Activated effector memory CD4-positive, alpha-beta T cell treated with anti-CD3 and anti-CD28 coated beads, Interleukin-2, amount 50 U/mL, for 16 hours (primary cell): ENCODE measurements around the gene PABPC1L.

Source experiments
- DNase-seq: peaks from one replicate; pipeline ENCODE4 v3.0.0-alpha.2; 2020

The PABPC1L gene

GRCh38 chr20:44901974-44902373 lies 7.9 kb upstream of the PABPC1L start:
- no peak for DNase-seq

- DNase-seq = no peak
These were observed 5.5 kb upstream of the PABPC1L start for GRCh38 chr20:44904377-44904776.

- DNase-seq = no peak
These were observed 631 bp upstream of the PABPC1L start for GRCh38 chr20:44908987-44909871.

GRCh38 chr20:44910690-44911262 lies 916 bp downstream of the PABPC1L start:
- DNase-seq = no peak

GRCh38 chr20:44911264-44911921 lies 1.5 kb downstream of the PABPC1L start:
- peak; percentile 81 for DNase-seq

GRCh38 chr20:44912189-44912588 lies 2.3 kb downstream of the PABPC1L start:
- DNase-seq = no peak

- DNase-seq = no peak
These were observed 5.1 kb downstream of the PABPC1L start for GRCh38 chr20:44914924-44915323.

- DNase-seq = no peak
These were observed 6.7 kb downstream of the PABPC1L start for GRCh38 chr20:44916586-44916985.

- DNase-seq = no peak
These were observed 7.5 kb downstream of the PABPC1L start for GRCh38 chr20:44917399-44917798.

GRCh38 chr20:44918342-44918741 lies 8.5 kb downstream of the PABPC1L start:
- DNase-seq = no peak

GRCh38 chr20:44918761-44919160 lies 8.9 kb downstream of the PABPC1L start:
- DNase-seq = no peak

GRCh38 chr20:44921447-44921846 lies 11.6 kb downstream of the PABPC1L start:
- DNase-seq = no peak

- no peak for DNase-seq
These were observed 14.7 kb downstream of the PABPC1L start for GRCh38 chr20:44924541-44924940.

GRCh38 chr20:44928595-44928994 lies 18.7 kb downstream of the PABPC1L start:
- no peak for DNase-seq

- DNase-seq = no peak
These were observed 20.8 kb downstream of the PABPC1L start for GRCh38 chr20:44930517-44931168.

- DNase-seq = no peak
These were observed 22.1 kb downstream of the PABPC1L start for GRCh38 chr20:44931911-44932310.

- no peak for DNase-seq
These were observed 23.1 kb downstream of the PABPC1L start for GRCh38 chr20:44932916-44933315.

GRCh38 chr20:44936510-44936909 lies 26.6 kb downstream of the PABPC1L start:
- no peak for DNase-seq

GRCh38 chr20:44938637-44939036 lies 28.8 kb downstream of the PABPC1L start:
- no peak for DNase-seq

GRCh38 chr20:44941120-44941691 lies 31.3 kb downstream of the PABPC1L start:
- no peak for DNase-seq

- no peak for DNase-seq
These were observed 32.6 kb downstream of the PABPC1L start for GRCh38 chr20:44942264-44942973.

GRCh38 chr20:44943828-44944227 lies 34.0 kb downstream of the PABPC1L start:
- DNase-seq = no peak
